Embryonic facial prominence (tissue), 1 donor: ENCODE measurements around the gene KLF7.

ENCODE experiments used
- DNase-seq: peaks from one replicate; pipeline ENCODE4 v3.0.0-alpha.2; 2016; ENCODE audit errors: extremely low spot score

The KLF7 gene

GRCh38 chr2:207149249-207150213 lies 16.2 kb downstream of the KLF7 start:
- DNase-seq: no peak

- DNase-seq: no peak
Observed at GRCh38 chr2:207148020-207148419, 17.7 kb downstream of the KLF7 start.

GRCh38 chr2:207144173-207144785 lies 21.5 kb downstream of the KLF7 start:
- DNase-seq: no peak

GRCh38 chr2:207143215-207144172 lies 22.3 kb downstream of the KLF7 start:
- DNase-seq: peak; percentile 42

DNA sequence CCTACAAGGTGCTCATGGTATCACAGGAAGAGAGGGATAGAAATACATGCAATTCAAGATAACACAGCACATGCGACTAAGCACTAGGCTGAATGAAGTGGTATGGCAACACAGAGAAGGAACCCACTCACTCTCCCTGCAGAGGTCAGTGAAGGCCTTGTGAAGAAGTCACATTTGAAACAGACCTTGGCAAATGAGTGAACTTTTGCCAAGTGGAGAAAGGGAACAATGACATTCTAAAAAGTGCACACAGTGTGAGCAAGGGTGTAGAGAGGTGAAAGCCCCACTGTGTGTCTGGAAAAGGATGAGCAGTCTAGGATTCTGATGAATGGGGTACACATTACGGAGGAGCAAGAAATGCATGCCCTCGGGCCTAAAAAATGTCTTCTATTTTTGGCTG lies 23.3 kb downstream of the KLF7 start:
- no peak for DNase-seq

- DNase-seq: no peak
Observed at GRCh38 chr2:207141386-207141785, 24.4 kb downstream of the KLF7 start.

GRCh38 chr2:207140265-207140664 lies 25.5 kb downstream of the KLF7 start:
- no peak for DNase-seq

DNA sequence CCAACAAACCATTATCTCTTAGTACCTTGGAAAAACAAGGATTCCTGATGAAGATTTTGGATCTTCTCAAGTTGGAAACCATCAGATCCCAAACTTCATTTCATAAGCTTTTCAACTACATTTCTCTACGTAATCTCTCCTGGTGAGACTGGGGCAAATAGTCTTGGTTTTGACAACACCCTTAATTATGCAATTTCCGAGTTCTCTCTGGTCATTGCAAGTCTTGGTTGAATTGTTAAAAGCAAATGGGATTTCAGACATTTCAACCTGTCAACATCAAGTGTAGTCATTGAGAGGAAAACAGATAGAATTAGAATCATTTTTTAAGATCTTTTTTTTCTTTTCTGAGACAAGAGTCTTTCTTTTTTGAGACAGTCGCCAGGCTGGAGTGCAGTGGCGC lies 26.2 kb downstream of the KLF7 start:
- no peak for DNase-seq

GRCh38 chr2:207138627-207139297 lies 27.0 kb downstream of the KLF7 start:
- no peak for DNase-seq

GRCh38 chr2:207137596-207138337 lies 28.0 kb downstream of the KLF7 start:
- no peak for DNase-seq

DNA sequence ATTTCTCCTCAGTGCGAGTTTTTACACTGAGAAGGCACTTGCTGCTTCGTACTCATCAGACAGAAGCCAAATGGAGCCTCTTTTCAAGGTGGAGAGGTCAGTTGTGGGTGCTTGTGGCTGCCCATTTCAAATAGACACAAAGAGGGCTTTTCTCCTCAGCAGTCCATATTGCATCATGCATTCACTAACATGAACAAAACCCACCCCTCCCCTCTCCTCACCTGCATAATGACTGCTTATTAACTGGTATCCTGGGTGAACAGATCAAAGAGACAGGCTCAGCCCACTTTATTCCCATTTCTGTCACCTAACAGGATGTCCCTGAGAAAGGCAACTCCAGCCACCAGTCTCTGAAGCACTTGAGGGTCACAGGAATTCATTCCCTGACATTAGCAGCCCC lies 28.9 kb downstream of the KLF7 start:
- DNase-seq: no peak

GRCh38 chr2:207135801-207136457 lies 29.8 kb downstream of the KLF7 start:
- no peak for DNase-seq

GRCh38 chr2:207135340-207135739 lies 30.4 kb downstream of the KLF7 start:
- DNase-seq: no peak

GRCh38 chr2:207133820-207134519 lies 31.8 kb downstream of the KLF7 start:
- peak; percentile 72 for DNase-seq

DNA sequence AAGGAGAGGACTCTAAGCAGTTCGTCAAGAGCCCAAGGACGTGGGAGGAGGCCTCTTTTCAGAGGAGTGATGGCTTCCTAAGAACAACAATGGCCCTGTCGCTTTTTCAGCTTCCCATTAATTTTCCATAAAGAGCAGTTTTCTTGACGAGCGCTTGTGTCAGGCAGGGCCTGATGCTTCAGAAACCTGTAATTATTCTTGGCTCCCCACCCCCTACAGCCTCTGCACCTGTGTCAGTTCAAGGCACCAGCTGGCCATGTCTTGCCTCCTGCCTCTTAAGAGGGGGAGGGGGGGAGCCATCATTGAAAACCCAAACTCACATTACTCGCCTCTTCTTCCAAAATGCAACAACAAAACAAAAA lies 32.3 kb downstream of the KLF7 start:
- no peak for DNase-seq

DNA sequence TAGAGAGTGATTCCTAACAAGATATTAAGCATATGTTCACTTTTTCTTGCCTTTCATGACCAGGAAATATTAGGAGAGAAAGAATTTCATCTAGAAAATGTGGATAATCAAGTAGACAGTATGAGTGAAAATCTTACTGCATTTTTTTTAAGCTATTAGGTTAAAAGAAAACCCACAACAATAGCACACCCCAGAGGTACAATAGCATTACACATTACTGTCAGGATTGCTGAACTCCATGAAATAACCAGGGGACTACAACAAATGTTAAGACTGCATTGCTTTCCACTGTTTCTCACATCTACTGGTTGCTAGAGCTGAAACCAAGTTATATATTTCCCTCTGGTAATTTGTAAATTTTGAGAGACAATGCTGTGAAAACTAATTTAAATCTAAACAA lies 33.7 kb downstream of the KLF7 start:
- no peak for DNase-seq

DNA sequence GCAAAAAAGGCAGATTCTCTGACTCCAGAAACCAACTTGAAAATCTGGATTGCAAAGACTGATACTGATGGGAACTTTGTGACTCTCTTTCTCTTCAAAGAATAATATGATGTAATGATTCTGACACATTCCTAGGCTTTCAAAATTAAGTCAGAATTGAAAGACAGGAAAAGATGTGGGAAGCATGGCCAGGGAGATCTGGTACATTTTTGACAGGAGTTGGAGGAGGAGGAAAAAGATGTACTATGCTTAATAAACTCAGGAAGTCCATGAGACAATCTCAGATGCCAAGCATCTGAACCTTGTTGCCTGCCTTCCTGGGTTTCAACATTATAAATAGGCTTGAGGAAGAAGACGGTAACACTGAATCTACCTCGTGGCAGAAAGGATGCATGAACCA lies 34.2 kb downstream of the KLF7 start:
- DNase-seq: no peak

- DNase-seq: no peak
Observed at GRCh38 chr2:207130958-207131521, 34.7 kb downstream of the KLF7 start.

DNA sequence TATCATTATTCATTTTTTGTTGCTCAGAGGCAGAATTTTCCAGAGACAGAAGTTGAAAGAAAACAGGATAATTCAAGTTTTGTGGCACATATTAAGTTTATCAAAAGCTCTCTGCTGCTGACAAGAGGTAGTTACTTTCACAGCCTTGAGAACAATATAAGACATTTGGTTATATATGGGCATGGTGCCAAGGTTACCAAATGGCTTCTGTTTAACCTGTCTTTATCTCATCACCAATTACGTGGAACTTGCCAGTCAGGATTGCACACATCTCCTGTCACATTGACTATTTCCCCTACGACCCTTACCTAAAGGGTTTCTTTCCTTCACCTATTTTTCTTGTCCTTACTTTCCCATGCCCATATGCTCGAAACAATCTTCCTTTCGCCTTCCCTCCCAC lies 35.9 kb downstream of the KLF7 start:
- DNase-seq: no peak
